Suprapubic skin (tissue), 4 donors: ENCODE measurements around the gene OCSTAMP.

Experiments used
- CTCF ChIP-seq, 2 donors: fragments of 200-600 bp in 1 of 2; fragments of 450-650 bp in 1 of 2; sonication (generic) in 1 of 2; IDR thresholded peaks; one replicate each; pipeline ENCODE4 v1.5.1; 2016 to 2019; ENCODE audit warnings: antibody characterized with exemption in 2 of 2, mild to moderate bottlenecking in 1 of 2, moderate library complexity in 1 of 2
- EP300 ChIP-seq: sonication (generic); formaldehyde crosslinking; IDR thresholded peaks from one replicate; pipeline ENCODE4 v1.6.1; 2017; ENCODE audit warnings: antibody characterized with exemption
- POLR2A ChIP-seq, 2 donors: fragments of 450-650 bp; IDR thresholded peaks; one replicate each; pipeline ENCODE4 v1.6.1; 2017; ENCODE audit warnings: antibody characterized with exemption in 2 of 2, mild to moderate bottlenecking in 2 of 2, moderate library complexity in 2 of 2
- POLR2AphosphoS5 ChIP-seq, 3 donors: sonication (generic); formaldehyde crosslinking; IDR thresholded peaks; one replicate each; pipeline ENCODE4 v1.6.1; 2017; ENCODE audit warnings: antibody characterized with exemption in 3 of 3

GRCh38 chr20:46549188-46549972 lies 1.1 kb downstream of the OCSTAMP start:
- TF ChIP-seq CTCF (IDR thresholded peaks at IDR 0.05) (no peak), POLR2A (IDR thresholded peaks at IDR 0.05) (no peak), POLR2AphosphoS5 (IDR thresholded peaks at IDR 0.05) (no peak), EP300 (no peak)
